Muscle of leg (tissue), 11 donors: ENCODE data around the gene GPRIN3. TPM values are rescaled to one million over a fixed set of nuclear protein-coding genes. Genes with fewer than 3 reads are reported as not detected.
"Not testable (repeated sequence)": the region's sequence is repeated elsewhere in the genome, so short reads cannot be mapped to it uniquely, and the experiment has no call there.

Experiments
- DNase-seq: peaks from one replicate; pipeline ENCODE4 v3.0.0; 2013
- H3K27ac ChIP-seq: one replicate; pipeline ENCODE4 v1.5.1; 2013; ENCODE audit warnings: mild to moderate bottlenecking, low read length, control low read depth
- H3K27me3 ChIP-seq: one replicate; pipeline ENCODE4 v1.6.1; 2013; ENCODE audit warnings: low read length; ENCODE audit not compliant: control insufficient read depth, insufficient read depth
- H3K36me3 ChIP-seq: one replicate; pipeline ENCODE4 v1.6.1; 2013; ENCODE audit warnings: low read length; ENCODE audit not compliant: control insufficient read depth, insufficient read depth
- H3K4me1 ChIP-seq: one replicate; pipeline ENCODE4 v1.6.1; 2013; ENCODE audit warnings: low read length; ENCODE audit not compliant: control insufficient read depth, insufficient read depth
- H3K4me3 ChIP-seq: one replicate; pipeline ENCODE4 v1.5.1; 2013; ENCODE audit warnings: low read length, control low read depth
- H3K9me3 ChIP-seq: replicated peaks from 2 replicates; pipeline ENCODE4 v1.6.1; 2013; ENCODE audit warnings: low read depth, low read length; ENCODE audit not compliant: control insufficient read depth
- WGBS: methylation state at CpG from one replicate; pipeline ENCODE4 v1.1.5; 2013; ENCODE audit warnings: missing lambda C conversion rate; ENCODE audit not compliant: insufficient coverage; 5-methylcytosine and 5-hydroxymethylcytosine counted together
- polyA plus RNA-seq, 8 donors: library from polyadenylated mRNA; unstranded; fragments of 120-200 nt; gene quantifications; one replicate each; pipeline versions ENCODE4 v1.2.1 to v1.2.3, GENCODE V29; 2013; ENCODE audit warnings: inconsistent platforms in 1 of 8, low replicate concordance in 1 of 8; ENCODE audit not compliant: insufficient read length in 8 of 8, insufficient read depth in 1 of 8
- total RNA-seq: library from RNA; stranded (reverse); fragments of 120-200 nt; gene quantifications from one replicate; pipeline ENCODE4 v1.2.4, GENCODE V29; 2013

GPRIN3 gene
- total and polyA plus RNA-seq, 9 donors = 2.0 to 4.3 (median 3.1) TPM

DNA sequence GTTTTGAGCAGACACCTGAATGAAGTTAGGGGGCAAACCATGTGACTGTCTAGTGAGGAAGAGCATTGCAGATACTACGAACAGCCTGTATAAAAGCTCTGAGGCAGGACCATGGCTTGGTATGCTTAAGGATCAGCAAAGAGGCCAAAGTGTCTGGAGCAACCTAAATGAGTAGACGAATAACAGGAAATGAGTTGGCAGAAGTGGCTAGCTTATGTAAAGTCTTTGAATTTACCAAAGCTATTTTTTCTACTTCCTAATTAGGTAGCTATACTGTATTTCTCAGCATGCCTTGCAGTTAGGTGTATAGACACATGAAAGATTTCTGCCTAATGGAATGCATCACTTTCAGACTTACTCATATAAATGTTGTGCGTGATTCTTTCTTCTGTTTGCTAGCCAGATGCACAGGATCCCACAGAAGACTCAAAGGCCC, 9.3 kb upstream of the GPRIN3 start:
- no peaks in the 10 kb centered on the region for H3K4me1 ChIP-seq
- H3K36me3 ChIP-seq = no peaks in the 10 kb centered on the region
- no peak overlapping the region for H3K27ac ChIP-seq
- 63% methylated on average over 1 of the region's 3 CpGs for WGBS
- no peak overlapping the region for H3K4me3 ChIP-seq
- no peak for DNase-seq
- no peaks in the 10 kb centered on the region for H3K9me3 ChIP-seq
- H3K27me3 ChIP-seq = no peaks in the 10 kb centered on the region

DNA sequence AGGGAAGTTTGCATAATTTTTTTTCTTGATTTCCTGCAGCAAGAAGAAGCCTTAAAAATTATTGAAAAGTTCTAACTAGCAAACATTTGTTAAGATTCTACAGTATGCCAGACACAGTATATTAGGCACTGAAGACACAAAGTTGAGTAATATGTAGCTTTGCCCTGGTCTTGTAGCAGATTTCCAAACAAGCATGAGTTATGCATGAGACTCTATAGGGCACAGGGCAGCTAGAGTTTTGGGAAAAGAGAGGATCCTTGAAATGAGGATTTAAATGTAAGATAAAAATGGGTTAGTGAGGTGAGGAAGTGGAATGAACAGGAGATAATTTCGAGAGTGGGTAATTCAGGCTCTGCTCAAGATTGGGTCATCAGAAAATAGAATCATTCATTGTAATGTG, 8.6 kb upstream of the GPRIN3 start:
- WGBS = no CpG with 5 or more reads among the region's 1 CpG
- DNase-seq = no peak
- Histone ChIP-seq H3K27me3 (no peaks in the 10 kb centered on the region), H3K4me3 (no peak overlapping the region), H3K4me1 (no peaks in the 10 kb centered on the region), H3K9me3 (no peaks in the 10 kb centered on the region), H3K36me3 (no peaks in the 10 kb centered on the region), H3K27ac (no peak overlapping the region)

DNA sequence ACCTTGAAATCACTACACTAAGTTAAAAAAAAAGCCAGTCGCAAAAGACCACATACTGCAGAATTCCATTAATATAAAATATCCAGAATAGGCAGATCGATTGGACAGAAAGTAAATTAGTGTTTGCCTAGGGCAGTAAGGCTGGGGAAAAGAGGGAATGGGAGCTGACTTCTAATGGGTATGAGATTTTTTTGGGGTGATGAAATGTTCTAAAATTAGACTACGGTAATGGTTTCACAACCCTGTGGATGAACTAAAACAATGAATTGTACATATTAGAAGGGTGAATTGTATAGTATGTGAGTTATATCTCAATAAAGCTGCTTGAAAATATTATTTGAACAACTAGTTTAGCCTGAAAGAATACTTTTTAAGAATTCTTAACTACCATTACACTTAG, 6.7 kb upstream of the GPRIN3 start:
- Histone ChIP-seq H3K36me3 (no peaks in the 10 kb centered on the region), H3K27ac (no peak overlapping the region), H3K4me1 (no peaks in the 10 kb centered on the region), H3K9me3 (no peaks in the 10 kb centered on the region), H3K27me3 (no peaks in the 10 kb centered on the region), H3K4me3 (no peak overlapping the region)
- DNase-seq = no peak
- no CpG with 5 or more reads among the region's 3 CpGs for WGBS

DNA sequence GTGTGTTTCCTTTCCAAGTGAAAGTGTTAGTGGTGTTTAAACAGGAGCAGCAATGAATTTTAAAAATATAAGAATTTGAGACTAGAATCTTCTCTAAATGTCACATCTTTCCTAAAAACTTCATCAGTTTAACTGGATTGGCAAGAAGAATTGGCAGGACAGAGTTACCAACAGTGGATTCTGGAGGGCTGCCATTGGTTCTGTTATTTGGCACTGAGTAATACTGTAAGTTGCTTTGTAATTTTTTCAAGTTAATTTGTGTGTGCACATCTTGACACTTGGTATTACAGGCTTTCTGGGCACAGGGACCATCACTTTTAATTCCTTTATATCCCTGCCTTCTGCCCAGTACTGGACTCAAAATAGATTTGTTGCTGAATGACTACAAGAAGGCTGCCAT, 4.5 kb upstream of the GPRIN3 start:
- Histone ChIP-seq H3K27ac (no peak overlapping the region), H3K4me1 (peaks cover 2% of the 10 kb centered on the region), H3K36me3 (no peaks in the 10 kb centered on the region), H3K9me3 (no peaks in the 10 kb centered on the region), H3K4me3 (no peak overlapping the region), H3K27me3 (no peaks in the 10 kb centered on the region)
- no peak for DNase-seq

DNA sequence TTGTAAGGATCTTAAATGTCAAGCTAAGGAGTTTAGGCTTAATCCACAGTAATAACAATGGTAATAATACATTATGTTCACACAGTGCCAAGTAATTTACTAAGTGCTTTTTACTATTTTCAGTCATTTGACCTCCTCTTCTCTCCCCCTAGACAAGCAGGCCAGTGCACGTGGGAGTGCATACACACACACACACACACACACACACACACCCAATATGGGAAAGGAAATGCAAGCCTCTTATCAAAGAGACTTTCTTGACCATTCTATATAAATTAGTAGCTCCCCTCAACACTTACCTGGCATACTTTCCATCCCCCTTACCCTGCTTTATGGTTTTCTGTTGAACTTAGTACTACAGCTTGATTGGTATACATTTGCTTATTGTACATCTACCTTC, 3.8 kb upstream of the GPRIN3 start:
- Histone ChIP-seq H3K4me1 (peaks cover 4% of the 10 kb centered on the region), H3K36me3 (no peaks in the 10 kb centered on the region), H3K27ac (no peak overlapping the region), H3K9me3 (no peaks in the 10 kb centered on the region), H3K4me3 (no peak overlapping the region), H3K27me3 (peaks cover 3% of the 10 kb centered on the region)
- DNase-seq = no peak
- WGBS = 80% methylated on average over 1 of the region's 1 CpG

DNA sequence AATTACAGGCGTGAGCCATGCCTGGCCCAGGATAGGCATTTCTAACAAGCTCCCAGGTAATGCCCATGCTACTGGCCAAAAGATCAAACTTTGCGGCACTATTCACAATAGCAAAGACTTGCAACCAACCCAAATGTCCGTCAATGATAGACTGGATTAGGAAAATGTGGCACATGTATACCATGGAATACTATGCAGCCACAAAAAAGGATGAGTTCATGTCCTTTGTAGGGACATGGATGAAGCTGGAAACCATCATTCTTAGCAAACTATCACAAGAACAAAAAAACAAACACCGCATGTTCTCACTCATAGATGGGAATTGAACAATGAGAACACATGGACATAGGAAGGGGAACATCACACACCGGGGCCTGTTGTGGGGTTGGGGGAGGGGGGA, 1.6 kb upstream of the GPRIN3 start:
- H3K36me3 ChIP-seq, H3K27me3 ChIP-seq, DNase-seq, H3K27ac ChIP-seq, H3K4me1 ChIP-seq, H3K4me3 ChIP-seq, H3K9me3 ChIP-seq: not testable (repeated sequence)
- WGBS = 92% methylated on average over 1 of the region's 5 CpGs

DNA sequence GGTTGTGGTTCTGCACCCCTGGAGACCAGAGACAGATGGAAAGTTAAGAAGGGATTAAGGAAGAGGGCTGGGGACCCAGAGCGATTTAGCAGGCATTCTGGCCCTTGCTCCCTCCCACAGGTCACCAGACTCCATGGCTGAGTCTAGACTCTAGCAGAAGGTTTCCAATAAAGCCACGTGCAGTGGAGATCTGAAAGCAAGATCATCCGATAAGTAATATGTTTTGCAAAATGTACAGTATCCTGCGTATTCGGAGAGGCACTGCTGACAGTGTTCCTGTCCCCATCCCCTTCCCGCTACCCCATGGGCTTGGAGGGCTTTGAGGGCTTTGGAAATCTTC, 531 bp upstream of the GPRIN3 start:
- peaks cover 7% of the 10 kb centered on the region for H3K4me1 ChIP-seq
- WGBS = no CpG with 5 or more reads among the region's 6 CpGs
- peak overlapping the region; percentile 59 for H3K4me3 ChIP-seq
- no peak for DNase-seq
- H3K27me3 ChIP-seq = peaks cover 3% of the 10 kb centered on the region
- H3K27ac ChIP-seq = no peak overlapping the region
- no peaks in the 10 kb centered on the region for H3K36me3 ChIP-seq
- H3K9me3 ChIP-seq = no peaks in the 10 kb centered on the region

DNA sequence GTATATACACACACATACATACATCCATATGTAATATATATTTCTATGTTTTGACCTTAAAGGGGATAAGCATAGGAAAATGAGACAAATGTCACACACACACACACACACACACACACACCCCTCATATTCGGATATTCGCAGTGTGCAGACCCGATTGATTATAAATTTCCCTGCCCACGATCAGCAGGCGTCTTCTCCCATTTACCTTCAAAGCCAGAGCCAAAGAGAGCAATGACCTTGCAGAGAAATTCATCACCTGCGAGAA, 488 bp downstream of the GPRIN3 start:
- 0% methylated on average over 1 of the region's 6 CpGs for WGBS
- peak overlapping the region; percentile 59 for H3K4me3 ChIP-seq
- DNase-seq = no peak
- no peaks in the 10 kb centered on the region for H3K36me3 ChIP-seq
- no peaks in the 10 kb centered on the region for H3K9me3 ChIP-seq
- no peak overlapping the region for H3K27ac ChIP-seq
- peaks cover 7% of the 10 kb centered on the region for H3K4me1 ChIP-seq
- H3K27me3 ChIP-seq = peaks cover 3% of the 10 kb centered on the region

DNA sequence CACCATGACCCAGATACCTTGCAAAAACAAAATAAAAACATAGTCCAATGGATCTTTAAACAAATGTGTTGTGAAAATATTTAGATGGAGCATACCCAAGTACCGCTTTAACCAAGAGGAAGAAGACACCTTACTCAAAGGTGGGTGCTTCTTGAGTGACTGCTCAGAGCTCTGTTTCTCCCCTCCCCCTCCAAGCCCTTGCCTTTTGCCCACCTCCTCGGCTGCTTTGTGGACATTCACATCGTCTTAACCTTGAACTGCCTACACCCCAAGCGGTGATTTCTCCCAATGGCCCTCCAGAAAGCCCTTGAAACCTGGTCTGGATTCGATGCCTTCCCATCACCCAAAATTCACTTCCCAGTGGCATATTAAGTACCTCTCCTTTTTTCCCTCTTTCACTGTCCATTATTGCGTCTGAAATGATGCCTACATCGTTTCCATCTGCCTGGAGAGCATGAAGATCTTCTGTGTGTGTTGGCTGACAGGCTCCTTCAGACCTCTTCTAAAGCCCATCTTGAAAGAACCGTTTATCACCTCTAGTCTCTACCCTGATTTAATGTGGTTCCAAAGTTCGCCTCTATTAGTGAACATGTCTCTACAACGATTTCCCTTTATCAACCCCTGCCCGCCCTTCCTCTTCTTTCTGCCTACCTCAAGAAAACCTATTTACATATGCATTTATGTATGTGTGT, 968 bp downstream of the GPRIN3 start:
- H3K4me1 ChIP-seq = peaks cover 7% of the 10 kb centered on the region
- DNase-seq = no peak
- peaks cover 3% of the 10 kb centered on the region for H3K27me3 ChIP-seq
- H3K9me3 ChIP-seq = no peaks in the 10 kb centered on the region
- peak overlapping the region; percentile 59 for H3K4me3 ChIP-seq
- H3K27ac ChIP-seq = peak overlapping the region; percentile 31
- WGBS = 38% methylated on average over 4 of the region's 11 CpGs
- H3K36me3 ChIP-seq = no peaks in the 10 kb centered on the region

DNA sequence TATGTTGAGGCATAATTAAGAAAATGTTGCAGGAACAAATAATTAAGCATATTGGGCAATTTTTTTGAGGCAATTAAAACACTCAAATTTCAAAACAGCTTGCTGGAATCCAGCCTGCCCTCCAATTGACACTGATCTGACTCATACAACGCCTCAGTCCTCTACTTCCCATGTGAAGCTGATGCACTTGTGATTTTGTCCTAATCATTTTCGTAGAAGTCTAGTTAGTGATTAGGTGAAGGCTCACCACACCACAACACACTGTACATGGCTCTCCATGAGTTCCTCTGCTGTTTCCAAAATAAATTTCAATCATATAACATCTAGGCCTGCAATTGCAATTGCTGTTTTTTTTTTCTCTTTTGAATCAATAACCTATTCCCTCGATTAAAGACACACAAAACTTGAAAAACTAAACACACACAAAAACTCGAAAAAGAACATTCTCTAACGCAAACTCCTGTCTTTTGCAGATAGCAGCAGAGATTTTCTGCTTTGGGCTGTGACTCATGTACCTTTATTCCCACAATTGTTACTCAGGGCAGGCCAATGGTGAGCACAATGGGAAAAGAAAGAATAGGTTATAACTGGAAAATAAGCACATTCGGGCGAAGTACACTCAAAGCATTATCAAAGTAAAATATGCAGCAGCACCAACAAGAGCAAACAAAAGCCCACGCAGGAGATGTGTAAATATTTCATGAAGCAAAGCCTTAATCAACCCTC, 1.7 kb downstream of the GPRIN3 start:
- Histone ChIP-seq H3K4me3 (peak overlapping the region; percentile 59), H3K27me3 (peaks cover 3% of the 10 kb centered on the region), H3K9me3 (no peaks in the 10 kb centered on the region), H3K4me1 (peaks cover 7% of the 10 kb centered on the region), H3K36me3 (no peaks in the 10 kb centered on the region), H3K27ac (no peak overlapping the region)
- WGBS = no CpG with 5 or more reads among the region's 8 CpGs
- DNase-seq = no peak

DNA sequence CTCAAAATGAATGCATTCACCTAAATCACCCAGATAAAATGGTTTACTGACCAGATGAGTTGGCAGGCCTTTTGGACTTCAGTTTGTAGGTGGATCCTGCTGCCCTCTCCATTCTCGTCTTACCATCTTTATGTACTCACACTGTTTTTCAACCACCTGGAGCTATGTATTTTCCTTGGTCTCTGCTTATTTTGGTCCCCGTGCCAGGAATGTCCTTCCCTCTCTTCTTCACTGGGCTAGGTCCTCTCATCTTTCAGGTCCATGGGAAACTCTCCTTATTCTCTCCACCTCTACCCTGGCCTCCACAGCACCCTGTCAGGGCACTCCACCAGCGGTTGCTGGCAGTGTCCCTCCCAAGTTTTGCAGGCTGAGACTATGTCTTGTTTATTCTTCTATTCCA, 2.6 kb downstream of the GPRIN3 start:
- Histone ChIP-seq H3K36me3 (no peaks in the 10 kb centered on the region), H3K9me3 (no peaks in the 10 kb centered on the region), H3K27ac (no peak overlapping the region), H3K4me3 (no peak overlapping the region), H3K4me1 (peaks cover 7% of the 10 kb centered on the region), H3K27me3 (peaks cover 3% of the 10 kb centered on the region)
- WGBS = 64% methylated on average over 3 of the region's 3 CpGs
- no peak for DNase-seq
